ENCODE measurements around the gene ZNF764. TPM values are rescaled to one million over a fixed set of nuclear protein-coding genes. Genes with fewer than 3 reads are reported as not detected.
"Not testable (repeated sequence)": the region's sequence is repeated elsewhere in the genome, so short reads cannot be mapped to it uniquely, and the experiment has no call there.

Gene ZNF764
- total RNA-seq, 4 donors from 2014 or later: 1.5 to 11.3 (median 7.3) TPM

DNA sequence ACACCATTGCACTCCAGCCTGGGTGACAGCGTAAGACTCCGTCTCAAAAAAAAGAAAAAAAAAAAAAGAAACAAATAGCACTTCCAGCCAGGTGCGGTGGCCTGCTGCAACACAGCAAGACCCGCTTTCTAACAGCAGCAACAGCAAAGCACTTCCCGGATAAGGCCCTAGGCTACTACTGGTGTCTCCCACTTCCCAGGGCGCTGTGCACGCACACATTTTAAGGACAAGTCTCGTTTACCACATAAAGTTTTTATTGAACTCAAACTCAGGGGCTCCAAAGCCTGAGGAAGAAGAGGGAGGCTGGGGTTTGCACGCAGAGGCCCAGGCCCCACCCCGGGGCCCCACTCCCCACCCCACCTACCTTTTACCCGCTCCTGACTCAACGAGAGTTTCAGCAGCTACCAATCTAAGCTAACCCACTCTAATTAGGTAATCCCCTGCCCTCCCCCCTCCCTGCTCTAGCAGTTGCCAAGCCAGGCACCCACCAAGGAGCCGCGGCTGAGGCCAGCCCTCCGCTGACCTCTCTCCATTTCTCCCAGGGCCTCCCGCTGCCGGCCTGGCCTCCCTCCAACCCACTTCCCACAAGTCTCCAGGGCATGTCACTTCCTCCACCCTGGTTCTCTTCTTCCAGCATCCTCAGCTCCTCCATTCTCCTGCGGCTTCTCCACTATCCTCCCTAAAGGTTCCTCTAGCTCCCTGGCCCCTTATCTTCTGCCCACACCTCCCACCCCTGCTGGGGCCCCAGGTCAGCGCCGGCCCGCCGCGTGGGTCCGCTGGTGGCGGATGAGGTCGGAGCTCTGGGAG lies 34.2 kb downstream of the ZNF764 start:
- no peak overlapping the region for H3K4me3 ChIP-seq
- no peaks in the 10 kb centered on the region for H3K27me3 ChIP-seq
- intact Hi-C loops (cut with DNase I; ENCODE audit: low total_unique reads): no loop called here
- TF ChIP-seq POLR2A (IDR thresholded peaks at IDR 0.05): no peak
- TF ChIP-seq, protein P1, sequence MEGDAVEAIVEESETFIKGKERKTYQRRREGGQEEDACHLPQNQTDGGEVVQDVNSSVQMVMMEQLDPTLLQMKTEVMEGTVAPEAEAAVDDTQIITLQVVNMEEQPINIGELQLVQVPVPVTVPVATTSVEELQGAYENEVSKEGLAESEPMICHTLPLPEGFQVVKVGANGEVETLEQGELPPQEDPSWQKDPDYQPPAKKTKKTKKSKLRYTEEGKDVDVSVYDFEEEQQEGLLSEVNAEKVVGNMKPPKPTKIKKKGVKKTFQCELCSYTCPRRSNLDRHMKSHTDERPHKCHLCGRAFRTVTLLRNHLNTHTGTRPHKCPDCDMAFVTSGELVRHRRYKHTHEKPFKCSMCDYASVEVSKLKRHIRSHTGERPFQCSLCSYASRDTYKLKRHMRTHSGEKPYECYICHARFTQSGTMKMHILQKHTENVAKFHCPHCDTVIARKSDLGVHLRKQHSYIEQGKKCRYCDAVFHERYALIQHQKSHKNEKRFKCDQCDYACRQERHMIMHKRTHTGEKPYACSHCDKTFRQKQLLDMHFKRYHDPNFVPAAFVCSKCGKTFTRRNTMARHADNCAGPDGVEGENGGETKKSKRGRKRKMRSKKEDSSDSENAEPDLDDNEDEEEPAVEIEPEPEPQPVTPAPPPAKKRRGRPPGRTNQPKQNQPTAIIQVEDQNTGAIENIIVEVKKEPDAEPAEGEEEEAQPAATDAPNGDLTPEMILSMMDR (IDR thresholded peaks at IDR 0.05): no peak
- peaks cover 0 to 6% of the 10 kb centered on the region in 2 donors for H3K4me1 ChIP-seq
- no peaks in the 10 kb centered on the region for H3K9me3 ChIP-seq
- no peak overlapping the region for H3K27ac ChIP-seq
- no peaks in the 10 kb centered on the region for H3K36me3 ChIP-seq
- no peak for DNase-seq

DNA sequence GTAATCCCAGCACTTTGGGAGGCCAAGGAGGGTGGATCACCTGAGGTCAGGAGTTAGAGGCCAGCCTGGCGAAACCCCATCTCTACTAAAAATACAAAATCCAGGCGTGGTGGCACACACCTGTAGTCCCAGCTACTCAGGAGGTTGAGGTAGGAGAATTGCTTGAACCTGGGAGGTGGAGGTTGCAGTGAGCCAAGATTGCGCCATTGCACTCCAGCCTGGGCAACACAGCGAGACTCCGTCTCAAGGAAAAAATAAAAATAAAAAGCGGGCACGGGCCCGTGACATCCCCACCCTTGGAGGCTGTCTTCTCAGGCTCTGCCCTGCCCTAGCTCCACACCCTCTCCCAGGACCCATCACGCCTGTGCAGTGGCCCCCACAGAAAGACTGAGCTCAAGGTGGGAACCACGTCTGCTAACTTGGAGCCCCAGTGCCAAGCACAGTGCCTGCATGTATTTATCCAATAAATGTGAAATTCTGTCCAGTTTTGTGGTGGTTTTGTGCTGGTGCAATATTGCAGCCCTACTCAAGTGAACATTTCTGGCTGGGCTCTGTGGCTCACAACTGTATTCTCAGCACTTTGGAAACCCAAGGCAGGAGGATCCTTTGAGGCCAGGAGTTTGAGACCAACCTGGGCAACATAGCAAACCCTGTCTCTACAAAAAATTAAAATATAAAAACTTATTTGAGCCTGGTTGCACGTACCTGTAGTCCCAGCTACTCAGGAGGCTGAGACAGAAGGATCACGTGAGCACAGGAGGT lies 35.3 kb downstream of the ZNF764 start:
- H3K4me1 ChIP-seq; H3K27me3 ChIP-seq; H3K9me3 ChIP-seq; H3K27ac ChIP-seq; H3K4me3 ChIP-seq; DNase-seq; H3K36me3 ChIP-seq; intact Hi-C loops (cut with DNase I; ENCODE audit: low total_unique reads): not testable (repeated sequence)

GRCh38 chr16:30521873-30522641 lies 36.1 kb downstream of the ZNF764 start:
- DNase-seq: no peak
- no peak overlapping the region for H3K27ac ChIP-seq
- intact Hi-C loops (cut with DNase I; ENCODE audit: low total_unique reads): no loop called here
- H3K4me1 ChIP-seq: no peaks in the 10 kb centered on the region
- TF ChIP-seq, protein P1 (IDR thresholded peaks at IDR 0.05): no peak
- no peak for TF ChIP-seq POLR2A (IDR thresholded peaks at IDR 0.05)
- H3K4me3 ChIP-seq: no peak overlapping the region
- H3K36me3 ChIP-seq: no peaks in the 10 kb centered on the region
- H3K9me3 ChIP-seq: no peaks in the 10 kb centered on the region
- H3K27me3 ChIP-seq: no peaks in the 10 kb centered on the region

- TF ChIP-seq POLR2A (IDR thresholded peaks at IDR 0.05): no peak
- TF ChIP-seq, protein P1 (IDR thresholded peaks at IDR 0.05): no peak
- H3K4me3 ChIP-seq: no peak overlapping the region
- intact Hi-C loops (cut with DNase I; ENCODE audit: low total_unique reads): no loop called here
- DNase-seq: no peak
- H3K27ac ChIP-seq: no peak overlapping the region
- H3K4me1 ChIP-seq: no peaks in the 10 kb centered on the region
- no peaks in the 10 kb centered on the region for H3K9me3 ChIP-seq
- H3K27me3 ChIP-seq: no peaks in the 10 kb centered on the region
- H3K36me3 ChIP-seq: no peaks in the 10 kb centered on the region
Measured at GRCh38 chr16:30521476-30521872, 36.7 kb downstream of the ZNF764 start.

- H3K9me3 ChIP-seq: no peaks in the 10 kb centered on the region
- no peak for TF ChIP-seq POLR2A (IDR thresholded peaks at IDR 0.05)
- TF ChIP-seq, protein P1 (IDR thresholded peaks at IDR 0.05): no peak
- no peaks in the 10 kb centered on the region for H3K4me1 ChIP-seq
- no peak overlapping the region for H3K4me3 ChIP-seq
- H3K36me3 ChIP-seq: no peaks in the 10 kb centered on the region
- no peaks in the 10 kb centered on the region for H3K27me3 ChIP-seq
- H3K27ac ChIP-seq: no peak overlapping the region
- intact Hi-C loops (cut with DNase I; ENCODE audit: low total_unique reads): no loop called here
- DNase-seq: no peak
Measured at GRCh38 chr16:30519120-30520049, 38.8 kb downstream of the ZNF764 start.

All from uterus (tissue), 4 donors.